ENCODE data around the gene SEPTIN8. TPM values are rescaled to one million over a fixed set of nuclear protein-coding genes. Genes with fewer than 3 reads are reported as not detected.

SEPTIN8 gene
- total RNA-seq, 1 experiment from 2014 or later = 24.2 TPM

GRCh38 chr5:132812123-132812765, 35.2 kb upstream of the SEPTIN8 start:
- Histone ChIP-seq H3K4me3 (peak overlapping the region; percentile 52; the same call in 1 of the 2 replicates), H3K27ac (no peak overlapping the region), H3K79me2 (ENCODE audit: low read depth) (no peaks in the 10 kb centered on the region), H3K36me3 (ENCODE audit: low read depth) (no peaks in the 10 kb centered on the region), H3F3A (ENCODE audit: insufficient read depth, low read depth) (peaks cover 14% of the 10 kb centered on the region; the same call in 1 of the 2 replicates), H3K4me1 (replicated peaks; ENCODE audit: insufficient read depth) (peaks cover 21% of the 10 kb centered on the region), H3K9me2 (ENCODE audit: insufficient read depth) (no peaks in the 10 kb centered on the region), H3K9me3 (ENCODE audit: insufficient read depth, low read depth) (no peaks in the 10 kb centered on the region), H3K27me3 (ENCODE audit: insufficient read depth, low read depth) (no peaks in the 10 kb centered on the region), H4K20me1 (ENCODE audit: insufficient read depth) (no peaks in the 10 kb centered on the region), H2AFZ (peak overlapping the region; percentile 65; the same call in 1 of the 2 replicates), H3K4me2 (peak overlapping the region; percentile 84)
- ChIA-PET CTCF (interaction anchor here (0.6 to 0.7 kb wide), 2 partner anchors 39 to 41 kb away, joined by 3 to 4 read pairs; no protein-coding TSS in a partner anchor), POLR2A (ENCODE audit: unreplicated experiment) (no interaction called here)
- intact Hi-C loops (cut with micrococcal nuclease; ENCODE audit: unreplicated experiment) = loop anchor here (2.0 kb wide), 1 partner anchor 427 kb away; no protein-coding TSS in a partner anchor
- no peak for DNase-seq
- TF ChIP-seq, protein P1, sequence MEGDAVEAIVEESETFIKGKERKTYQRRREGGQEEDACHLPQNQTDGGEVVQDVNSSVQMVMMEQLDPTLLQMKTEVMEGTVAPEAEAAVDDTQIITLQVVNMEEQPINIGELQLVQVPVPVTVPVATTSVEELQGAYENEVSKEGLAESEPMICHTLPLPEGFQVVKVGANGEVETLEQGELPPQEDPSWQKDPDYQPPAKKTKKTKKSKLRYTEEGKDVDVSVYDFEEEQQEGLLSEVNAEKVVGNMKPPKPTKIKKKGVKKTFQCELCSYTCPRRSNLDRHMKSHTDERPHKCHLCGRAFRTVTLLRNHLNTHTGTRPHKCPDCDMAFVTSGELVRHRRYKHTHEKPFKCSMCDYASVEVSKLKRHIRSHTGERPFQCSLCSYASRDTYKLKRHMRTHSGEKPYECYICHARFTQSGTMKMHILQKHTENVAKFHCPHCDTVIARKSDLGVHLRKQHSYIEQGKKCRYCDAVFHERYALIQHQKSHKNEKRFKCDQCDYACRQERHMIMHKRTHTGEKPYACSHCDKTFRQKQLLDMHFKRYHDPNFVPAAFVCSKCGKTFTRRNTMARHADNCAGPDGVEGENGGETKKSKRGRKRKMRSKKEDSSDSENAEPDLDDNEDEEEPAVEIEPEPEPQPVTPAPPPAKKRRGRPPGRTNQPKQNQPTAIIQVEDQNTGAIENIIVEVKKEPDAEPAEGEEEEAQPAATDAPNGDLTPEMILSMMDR (conservative IDR thresholded peaks at IDR 0.05) = no peak
- no peak for TF ChIP-seq EZH2 (IDR thresholded peaks at IDR 0.05; ENCODE audit: low read depth)
- no TSS peak for BruUV-seq (replicated peaks)

DNA sequence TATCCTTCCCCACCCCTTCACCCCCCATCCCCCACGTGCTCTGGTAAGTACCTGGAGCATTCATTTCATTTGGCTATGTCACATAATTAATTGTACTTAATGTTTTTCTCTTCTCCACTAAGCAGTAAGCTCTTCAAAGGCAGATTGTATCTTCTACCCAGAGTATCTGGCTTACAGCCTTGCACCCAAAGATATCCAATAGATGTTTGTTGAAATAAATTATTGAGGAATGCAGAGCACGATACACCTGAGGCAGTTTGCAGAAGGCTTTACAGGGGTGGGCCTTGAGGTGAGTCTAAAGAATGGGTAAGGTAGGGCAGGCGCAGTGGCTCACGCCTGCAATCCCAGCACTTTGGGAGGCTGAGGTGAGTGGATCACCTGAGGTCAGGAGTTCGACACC, 33.6 kb upstream of the SEPTIN8 start:
- intact Hi-C loops (cut with micrococcal nuclease; ENCODE audit: unreplicated experiment) = no loop called here
- Histone ChIP-seq H3K4me2 (no peak overlapping the region), H3K4me1 (replicated peaks; ENCODE audit: insufficient read depth) (peaks cover 11% of the 10 kb centered on the region)

DNA sequence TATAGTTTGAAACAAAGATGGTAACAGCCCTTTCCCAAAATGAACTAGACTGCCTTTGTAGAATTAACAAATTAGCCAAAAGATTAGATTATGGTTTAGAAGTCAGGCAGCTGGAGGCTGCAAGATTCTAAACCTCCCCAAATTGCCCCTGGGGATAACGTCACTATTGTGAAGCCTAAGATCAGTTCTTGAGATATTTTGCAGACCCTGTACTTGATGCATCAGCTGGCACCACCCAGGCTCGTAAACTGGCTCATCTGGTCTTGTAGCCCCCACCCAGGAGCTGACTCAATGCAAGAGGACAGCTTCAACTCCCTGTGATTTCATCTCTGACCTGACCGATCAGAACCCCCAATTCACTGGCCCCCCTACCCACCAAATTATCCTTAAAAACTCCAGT, 31.8 kb upstream of the SEPTIN8 start:
- H2AFZ ChIP-seq = no peak overlapping the region
- no peaks in the 10 kb centered on the region for H3K9me3 ChIP-seq (ENCODE audit: insufficient read depth, low read depth)
- no peak for TF ChIP-seq EZH2 (IDR thresholded peaks at IDR 0.05; ENCODE audit: low read depth)
- TF ChIP-seq, protein P1 (conservative IDR thresholded peaks at IDR 0.05) = no peak
- no peak for DNase-seq
- H4K20me1 ChIP-seq (ENCODE audit: insufficient read depth) = no peaks in the 10 kb centered on the region
- H3K79me2 ChIP-seq (ENCODE audit: low read depth) = no peaks in the 10 kb centered on the region
- peaks cover 5% of the 10 kb centered on the region for H3K4me1 ChIP-seq (replicated peaks; ENCODE audit: insufficient read depth)
- no peaks in the 10 kb centered on the region for H3F3A ChIP-seq (ENCODE audit: insufficient read depth, low read depth)
- intact Hi-C loops (cut with micrococcal nuclease; ENCODE audit: unreplicated experiment) = no loop called here
- BruUV-seq (replicated peaks) = no TSS peak
- no peak overlapping the region for H3K4me2 ChIP-seq
- H3K9me2 ChIP-seq (ENCODE audit: insufficient read depth) = no peaks in the 10 kb centered on the region
- no peaks in the 10 kb centered on the region for H3K36me3 ChIP-seq (ENCODE audit: low read depth)
- H3K27me3 ChIP-seq (ENCODE audit: insufficient read depth, low read depth) = no peaks in the 10 kb centered on the region
- H3K27ac ChIP-seq = no peak overlapping the region
- no peak overlapping the region for H3K4me3 ChIP-seq
- ChIA-PET POLR2A (ENCODE audit: unreplicated experiment) (no interaction called here), CTCF (no interaction called here)

More for the DNA sequence above, 33.6 kb upstream of the SEPTIN8 start:
- Histone ChIP-seq H3K9me2 (ENCODE audit: insufficient read depth) (no peaks in the 10 kb centered on the region), H4K20me1 (ENCODE audit: insufficient read depth) (no peaks in the 10 kb centered on the region), H2AFZ (no peak overlapping the region), H3K27ac (no peak overlapping the region), H3K79me2 (ENCODE audit: low read depth) (no peaks in the 10 kb centered on the region), H3F3A (ENCODE audit: insufficient read depth, low read depth) (0 out of 2 replicates have a peak, but pooled peaks cover 6% of the 10 kb centered on the region), H3K36me3 (ENCODE audit: low read depth) (no peaks in the 10 kb centered on the region), H3K4me3 (no peak overlapping the region), H3K9me3 (ENCODE audit: insufficient read depth, low read depth) (no peaks in the 10 kb centered on the region), H3K27me3 (ENCODE audit: insufficient read depth, low read depth) (no peaks in the 10 kb centered on the region)
- no TSS peak for BruUV-seq (replicated peaks)
- ChIA-PET POLR2A (ENCODE audit: unreplicated experiment) (no interaction called here), CTCF (no interaction called here)
- DNase-seq = no peak
- TF ChIP-seq, protein P1 (conservative IDR thresholded peaks at IDR 0.05) = no peak
- no peak for TF ChIP-seq EZH2 (IDR thresholded peaks at IDR 0.05; ENCODE audit: low read depth)

Data from PC-9 (cell line).